HepG2 (cell line): ENCODE results near the gene EFEMP2. TPM values are rescaled to one million over a fixed set of nuclear protein-coding genes. Genes with fewer than 3 reads are reported as not detected.

Source experiments
- AKNA ChIP-seq: sonication (generic); formaldehyde crosslinking; IDR thresholded peaks from 2 replicates; pipeline ENCODE4 v1.4.0; 2020; ENCODE audit warnings: missing genetic modification reagents, borderline replicate concordance
- ARHGAP35 ChIP-seq: sonication (generic); formaldehyde crosslinking; IDR thresholded peaks from 2 replicates; pipeline ENCODE4 v1.9.0; 2022; ENCODE audit warnings: mild to moderate bottlenecking, inconsistent platforms, moderate library complexity, missing genetic modification reagents, borderline replicate concordance
- ETV5 ChIP-seq: IDR thresholded peaks from 2 replicates; pipeline ENCODE4 v1.6.1; 2018; ENCODE audit warnings: missing biosample characterization, missing genetic modification reagents, inconsistent platforms, borderline replicate concordance
- HNF1B ChIP-seq: sonication (generic); formaldehyde crosslinking; IDR thresholded peaks from 2 replicates; pipeline ENCODE4 v1.5.1; 2020; ENCODE audit warnings: mild to moderate bottlenecking, moderate library complexity, missing genetic modification reagents
- NCOR1 ChIP-seq: fragments of 200-600 bp; sonication (generic); IDR thresholded peaks from 2 replicates; pipeline ENCODE4 v1.7.0; 2017; ENCODE audit warnings: antibody characterized with exemption, low read length, borderline replicate concordance
- PAF1 ChIP-seq: IDR thresholded peaks from 2 replicates; pipeline ENCODE4 v1.6.1; 2016; ENCODE audit warnings: missing genetic modification reagents, missing compliant biosample characterization
- SAFB2 ChIP-seq: sonication (generic); formaldehyde crosslinking; IDR thresholded peaks from 2 replicates; pipeline ENCODE4 v1.5.1; 2020; ENCODE audit warnings: missing genetic modification reagents, low read depth, mild to moderate bottlenecking, borderline replicate concordance
- SIN3B ChIP-seq: fragments of 150-350 bp; IDR thresholded peaks from 2 replicates; pipeline ENCODE4 v1.6.1; 2014; ENCODE audit warnings: low read length
- SMAD3 ChIP-seq: sonication (generic); formaldehyde crosslinking; IDR thresholded peaks from 2 replicates; pipeline ENCODE4 v1.4.0; 2020; ENCODE audit warnings: missing genetic modification reagents
- SRSF9 ChIP-seq: fragments of 200-400 bp; formaldehyde crosslinking; IDR thresholded peaks from 2 replicates; pipeline ENCODE4 v1.6.1; 2018; ENCODE audit warnings: borderline replicate concordance, mild to moderate bottlenecking, low read depth, low read length; ENCODE audit not compliant: insufficient read depth, poor library complexity, severe bottlenecking
- USF2 ChIP-seq, 2 experiments: sonication (generic) in 1 of 2; formaldehyde crosslinking in 1 of 2; IDR thresholded peaks; 2 replicates each; pipeline versions ENCODE4 v1.5.1 to v1.6.1; 2011 to 2020; ENCODE audit warnings: borderline replicate concordance in 1 of 2, low read depth in 1 of 2, low read length in 1 of 2, mild to moderate bottlenecking in 1 of 2, missing genetic modification reagents in 1 of 2, moderate library complexity in 1 of 2
- ZNF101 ChIP-seq: sonication (generic); formaldehyde crosslinking; IDR thresholded peaks from 2 replicates; pipeline ENCODE4 v1.4.0; 2020; ENCODE audit warnings: mild to moderate bottlenecking, low read depth, missing genetic modification reagents, borderline replicate concordance
- ZNF281 ChIP-seq: sonication (generic); formaldehyde crosslinking; IDR thresholded peaks from 2 replicates; pipeline ENCODE4 v1.4.0; 2020; ENCODE audit warnings: missing genetic modification reagents, borderline replicate concordance
- ZNF503 ChIP-seq: sonication (generic); formaldehyde crosslinking; IDR thresholded peaks from 2 replicates; pipeline ENCODE4 v1.4.0; 2020; ENCODE audit warnings: missing genetic modification reagents
- ZNF776 ChIP-seq: sonication (generic); formaldehyde crosslinking; IDR thresholded peaks from 2 replicates; pipeline ENCODE4 v1.4.0; 2020; ENCODE audit warnings: mild to moderate bottlenecking, missing genetic modification reagents
- polyA plus RNA-seq, 8 experiments: library from polyadenylated mRNA; depleted of rRNA in 3 of 8; stranded (reverse) in 7 of 8; unstranded in 1 of 8; fragments of >200 nt; fragmentation: Illumina TruSeq in 4 of 8; extraction: Trizol in 4 of 8; gene quantifications; 2 replicates each; pipeline versions ENCODE4 v1.2.1 to v1.2.3, GENCODE V29; 2011 to 2016; ENCODE audit warnings: low read depth in 4 of 8, missing spikeins in 1 of 8, mixed read lengths in 1 of 8; ENCODE audit not compliant: insufficient read depth in 1 of 8
- total RNA-seq, 5 experiments: library from RNA; depleted of rRNA; stranded (reverse); fragments of >200 nt; fragmentation: Illumina TruSeq; extraction: Trizol; gene quantifications; 2 replicates each; pipeline ENCODE4 v1.2.3, GENCODE V29; 2016; ENCODE audit warnings: low read depth in 1 of 5

The EFEMP2 gene
- total and polyA plus RNA-seq, 2 of the 13 experiments (the other 11 are each of a cell fraction or from before 2014, with no cell fraction given): 7.4 to 29.7 TPM

GRCh38 chr11:65915821-65916251, 43.2 kb upstream of the EFEMP2 start (continued):
- TF ChIP-seq ZNF281 (CRISPR knock-in tag): no peak
- no peak for TF ChIP-seq AKNA (CRISPR knock-in tag)
- no peak for TF ChIP-seq HNF1B (CRISPR knock-in tag)
- TF ChIP-seq ARHGAP35 (CRISPR knock-in tag): no peak
- TF ChIP-seq ETV5 (CRISPR knock-in tag): peak; percentile 35; the same call in 1 of the 2 replicates
- TF ChIP-seq SMAD3: no peak
- TF ChIP-seq USF2 (IDR thresholded peaks at IDR 0.05; ENCODE audit: low read depth, low read length): no peak
- TF ChIP-seq USF2 (CRISPR knock-in tag; IDR thresholded peaks at IDR 0.05; ENCODE audit: borderline replicate concordance): no peak
- TF ChIP-seq SRSF9: no peak
- no peak for TF ChIP-seq SAFB2
- no peak for TF ChIP-seq ZNF503 (CRISPR knock-in tag)
- no peak for TF ChIP-seq NCOR1
- TF ChIP-seq ZNF101: no peak
- TF ChIP-seq SIN3B: no peak
- no peak for TF ChIP-seq ZNF776
- TF ChIP-seq PAF1 (CRISPR knock-in tag): no peak
